Measurements from ENCODE around the gene TMEM131L.

Gene TMEM131L

DNA sequence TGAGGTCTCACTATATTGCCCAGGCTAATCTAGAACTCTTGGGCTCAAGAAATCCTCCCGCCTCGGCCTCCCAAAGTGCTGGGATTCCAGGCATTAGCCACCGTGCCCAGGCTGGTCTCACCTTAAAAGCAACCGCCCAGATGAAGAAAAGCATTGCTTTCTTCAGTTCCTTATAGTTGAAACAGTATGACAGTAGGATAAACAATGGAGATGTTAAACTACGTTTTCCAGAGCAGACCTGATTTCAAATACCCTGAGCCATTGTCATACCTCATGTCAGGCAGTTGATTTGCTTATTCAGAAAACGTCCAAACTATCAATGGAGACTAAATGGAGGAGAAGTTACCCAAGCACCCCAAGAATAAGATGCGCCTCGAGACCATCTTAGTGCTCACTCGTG lies 26.3 kb upstream of the TMEM131L start:
- TF ChIP-seq, protein P1, sequence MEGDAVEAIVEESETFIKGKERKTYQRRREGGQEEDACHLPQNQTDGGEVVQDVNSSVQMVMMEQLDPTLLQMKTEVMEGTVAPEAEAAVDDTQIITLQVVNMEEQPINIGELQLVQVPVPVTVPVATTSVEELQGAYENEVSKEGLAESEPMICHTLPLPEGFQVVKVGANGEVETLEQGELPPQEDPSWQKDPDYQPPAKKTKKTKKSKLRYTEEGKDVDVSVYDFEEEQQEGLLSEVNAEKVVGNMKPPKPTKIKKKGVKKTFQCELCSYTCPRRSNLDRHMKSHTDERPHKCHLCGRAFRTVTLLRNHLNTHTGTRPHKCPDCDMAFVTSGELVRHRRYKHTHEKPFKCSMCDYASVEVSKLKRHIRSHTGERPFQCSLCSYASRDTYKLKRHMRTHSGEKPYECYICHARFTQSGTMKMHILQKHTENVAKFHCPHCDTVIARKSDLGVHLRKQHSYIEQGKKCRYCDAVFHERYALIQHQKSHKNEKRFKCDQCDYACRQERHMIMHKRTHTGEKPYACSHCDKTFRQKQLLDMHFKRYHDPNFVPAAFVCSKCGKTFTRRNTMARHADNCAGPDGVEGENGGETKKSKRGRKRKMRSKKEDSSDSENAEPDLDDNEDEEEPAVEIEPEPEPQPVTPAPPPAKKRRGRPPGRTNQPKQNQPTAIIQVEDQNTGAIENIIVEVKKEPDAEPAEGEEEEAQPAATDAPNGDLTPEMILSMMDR (IDR thresholded peaks at IDR 0.05; ENCODE audit: unreplicated experiment in 3 of 3): no peak
- no peaks in the 10 kb centered on the region for H3K36me3 Mint-ChIP-seq (ENCODE audit: low read depth)
- peaks cover 7% of the 10 kb centered on the region for H3K27me3 Mint-ChIP-seq (ENCODE audit: low read depth)
- no peak overlapping the region for H3K27ac Mint-ChIP-seq
- no peaks in the 10 kb centered on the region for H3K9me3 Mint-ChIP-seq
- H3K4me1 Mint-ChIP-seq: peaks cover 11% of the 10 kb centered on the region
- no peak overlapping the region for H3K4me3 Mint-ChIP-seq

DNA sequence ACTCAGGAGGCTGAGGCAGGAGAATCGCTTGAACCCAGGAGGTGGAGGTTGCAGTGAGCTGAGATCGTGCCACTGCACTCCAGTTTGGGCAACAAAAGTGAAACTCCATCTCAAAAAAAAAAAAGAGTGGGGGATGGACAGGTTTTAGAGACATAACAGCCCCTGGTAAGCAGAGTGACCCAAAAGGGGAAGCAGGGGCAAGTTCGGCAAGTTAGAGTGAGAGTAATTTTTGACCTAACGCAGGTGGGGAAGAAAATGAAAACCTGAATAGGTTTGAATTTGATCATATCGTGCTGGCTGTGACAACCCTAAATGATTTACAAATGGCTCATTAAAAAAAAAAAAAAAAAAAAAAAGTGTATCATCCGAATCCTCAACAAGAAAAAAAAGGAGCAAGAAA lies 25.7 kb upstream of the TMEM131L start:
- Mint-ChIP-seq H3K4me1 (peaks cover 11% of the 10 kb centered on the region), H3K9me3 (no peaks in the 10 kb centered on the region), H3K4me3 (no peak overlapping the region), H3K36me3 (ENCODE audit: low read depth) (no peaks in the 10 kb centered on the region), H3K27ac (no peak overlapping the region), H3K27me3 (ENCODE audit: low read depth) (peaks cover 7% of the 10 kb centered on the region)
- TF ChIP-seq, protein P1 (IDR thresholded peaks at IDR 0.05; ENCODE audit: unreplicated experiment in 3 of 3): no peak

DNA sequence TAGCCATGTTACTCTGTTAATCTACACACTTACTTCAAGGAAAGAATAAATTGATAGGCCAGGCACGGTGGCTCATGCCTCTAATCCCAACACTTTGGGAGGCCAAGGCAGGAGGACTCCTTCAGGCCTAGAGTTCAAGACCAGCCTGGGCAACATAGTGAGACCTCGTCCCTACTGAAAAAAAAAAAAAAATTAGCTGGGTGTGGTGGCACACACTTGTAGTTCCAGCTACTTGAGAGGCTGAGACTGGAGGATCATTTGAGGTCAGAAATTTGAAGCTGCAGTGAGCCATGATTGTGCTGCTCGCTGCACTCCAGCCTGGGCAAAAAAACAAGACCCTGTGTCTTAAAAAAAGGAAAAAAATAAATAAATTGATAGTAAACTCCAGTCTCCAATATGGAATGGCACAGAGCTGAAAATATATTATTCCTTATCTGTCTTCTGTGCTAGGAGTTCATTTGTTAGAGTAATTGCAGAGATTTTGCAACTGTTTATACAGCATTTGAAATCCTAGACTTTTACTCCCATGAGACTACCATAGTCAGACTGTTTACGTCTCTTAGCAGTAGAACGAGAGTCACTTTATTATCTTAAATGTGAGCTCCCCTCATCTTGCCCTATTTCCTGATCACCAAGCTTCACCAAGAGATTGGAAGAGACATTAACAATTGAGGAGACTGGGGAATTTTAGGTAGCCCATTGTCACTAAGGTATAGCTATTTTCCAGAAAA lies 18.8 kb upstream of the TMEM131L start:
- H3K27me3 Mint-ChIP-seq (ENCODE audit: low read depth): no peaks in the 10 kb centered on the region
- H3K4me3 Mint-ChIP-seq: peak overlapping the region; percentile 29 to 77 (median 37)
- H3K4me1 Mint-ChIP-seq: peaks cover 37% of the 10 kb centered on the region
- TF ChIP-seq, protein P1 (IDR thresholded peaks at IDR 0.05; ENCODE audit: unreplicated experiment in 3 of 3): no peak
- no peaks in the 10 kb centered on the region for H3K9me3 Mint-ChIP-seq
- H3K36me3 Mint-ChIP-seq (ENCODE audit: low read depth): no peaks in the 10 kb centered on the region
- peak overlapping the region; percentile 83 to 91 (median 88) for H3K27ac Mint-ChIP-seq

DNA sequence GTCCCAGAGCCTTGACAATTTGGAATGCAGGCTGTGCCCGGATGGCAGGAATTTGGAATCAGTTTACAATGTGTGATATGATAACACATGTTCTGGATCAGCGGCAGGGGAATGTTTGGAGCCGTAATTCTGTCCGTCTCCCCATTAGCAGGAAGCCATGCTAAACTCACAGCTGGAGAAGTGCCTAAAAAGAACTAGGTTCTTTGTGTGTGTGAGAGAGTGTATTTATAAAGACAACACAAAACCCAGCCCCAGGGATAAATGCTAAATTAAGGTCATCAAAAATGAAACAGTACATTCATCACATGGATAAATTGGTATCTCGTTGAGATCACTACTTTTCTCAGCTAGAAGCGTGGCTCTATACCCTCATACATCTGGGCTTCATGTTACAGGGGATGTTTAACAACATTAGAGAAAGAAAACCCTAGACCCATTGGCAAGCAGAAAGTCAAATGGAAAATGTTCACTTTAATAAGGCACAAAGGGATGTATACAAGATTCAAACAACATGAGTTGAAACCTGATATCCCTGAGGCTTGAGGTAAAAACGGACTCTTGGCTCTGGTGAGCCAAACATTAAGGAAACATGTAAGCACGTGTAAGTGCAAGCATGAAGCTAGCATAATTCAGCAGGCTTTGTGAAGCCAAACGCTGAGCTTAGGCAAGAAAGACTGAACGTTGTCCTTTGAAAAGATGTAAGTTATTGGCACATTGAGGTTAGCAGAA lies 18.0 kb upstream of the TMEM131L start:
- Mint-ChIP-seq H3K4me3 (peak overlapping the region in 2 of 3 experiments; percentile 37 to 62), H3K27ac (peak overlapping the region; percentile 83 to 91 (median 88)), H3K9me3 (no peaks in the 10 kb centered on the region), H3K27me3 (ENCODE audit: low read depth) (peaks cover 4% of the 10 kb centered on the region), H3K36me3 (ENCODE audit: low read depth) (no peaks in the 10 kb centered on the region), H3K4me1 (peaks cover 33% of the 10 kb centered on the region)
- TF ChIP-seq, protein P1 (IDR thresholded peaks at IDR 0.05; ENCODE audit: unreplicated experiment in 3 of 3): no peak

DNA sequence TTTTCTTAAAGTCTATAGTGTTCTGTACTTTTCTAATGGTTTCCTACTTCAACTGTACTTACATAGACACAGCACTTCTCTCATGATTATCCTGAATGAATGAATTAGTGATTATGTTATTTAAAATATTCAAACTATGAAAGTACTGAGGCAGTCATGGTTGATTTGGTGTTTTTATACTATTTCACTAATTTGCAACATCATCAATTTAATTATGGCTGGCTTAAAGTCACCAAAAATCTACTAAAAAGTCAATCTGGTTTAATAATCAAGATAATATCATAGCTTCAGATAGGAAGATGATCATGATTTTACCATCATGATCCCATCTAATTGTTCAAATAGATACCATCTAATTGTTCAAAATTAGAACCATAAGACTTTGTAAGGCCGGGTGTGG lies 16.8 kb upstream of the TMEM131L start:
- Mint-ChIP-seq H3K9me3 (no peaks in the 10 kb centered on the region), H3K27me3 (ENCODE audit: low read depth) (peaks cover 4% of the 10 kb centered on the region), H3K4me3 (no peak overlapping the region), H3K36me3 (ENCODE audit: low read depth) (no peaks in the 10 kb centered on the region), H3K4me1 (peaks cover 31% of the 10 kb centered on the region), H3K27ac (peak overlapping the region in 1 of 3 experiments; percentile 71)
- TF ChIP-seq, protein P1 (IDR thresholded peaks at IDR 0.05; ENCODE audit: unreplicated experiment in 3 of 3): no peak
